ENCODE data around the gene GPSM3.

- TF ChIP-seq MAX (IDR thresholded peaks at IDR 0.05), result no peak
- no peak for TF ChIP-seq EP300 (IDR thresholded peaks at IDR 0.05; ENCODE audit: borderline replicate concordance)
- TF ChIP-seq REST (IDR thresholded peaks at IDR 0.05; ENCODE audit: low read depth), result no peak
- TF ChIP-seq RAD21 (IDR thresholded peaks at IDR 0.05; ENCODE audit: low read depth), result no peak
- TF ChIP-seq CEBPB (IDR thresholded peaks at IDR 0.05), result no peak
Measured at GRCh38 chr6:32146287-32146686, 46.2 kb downstream of the GPSM3 start.

Measured in Ishikawa (cell line).